Fibroblast of lung (primary cell): Measurements from ENCODE around the gene WDR45B. TPM values are rescaled to one million over a fixed set of nuclear protein-coding genes. Genes with fewer than 3 reads are reported as not detected.

Experiments used
- DNase-seq, 2 donors: peaks; one replicate each; pipeline versions ENCODE4 v3.0.0 to v3.0.0-alpha.2; 2010; ENCODE audit warnings: low read depth in 2 of 2
- H2AFZ ChIP-seq: 2 replicates; pipeline ENCODE4 v1.5.1; 2012; ENCODE audit warnings: low read length, control low read depth, inconsistent platforms
- H3K27ac ChIP-seq: 2 replicates; pipeline ENCODE4 v1.5.1; 2011; ENCODE audit warnings: low read length, control low read depth; ENCODE audit not compliant: insufficient read depth
- H3K27me3 ChIP-seq: 2 replicates; pipeline ENCODE4 v1.5.1; 2011; ENCODE audit warnings: mild to moderate bottlenecking, low read length; ENCODE audit not compliant: control insufficient read depth, insufficient read depth
- H3K36me3 ChIP-seq: 2 replicates; pipeline ENCODE4 v1.5.1; 2011; ENCODE audit warnings: low read length; ENCODE audit not compliant: control insufficient read depth, insufficient read depth
- H3K4me1 ChIP-seq: 2 replicates; pipeline ENCODE4 v1.5.1; 2011; ENCODE audit warnings: low read length; ENCODE audit not compliant: control insufficient read depth, insufficient read depth; ENCODE audit errors: extremely low read depth
- H3K4me2 ChIP-seq: 2 replicates; pipeline ENCODE4 v1.5.1; 2011; ENCODE audit warnings: low read length, control low read depth; ENCODE audit not compliant: insufficient read depth; ENCODE audit errors: extremely low read depth
- H3K4me3 ChIP-seq, 4 experiments: fragments of 200-600 bp in 1 of 4; sonication (generic) in 1 of 4; replicated peaks in 1 of 4; 2 replicates each; pipeline ENCODE4 v1.5.1; 2011 to 2016; ENCODE audit warnings: low read length in 4 of 4, low read depth in 3 of 4, mild to moderate bottlenecking in 3 of 4, control low read depth in 2 of 4, inconsistent platforms in 1 of 4, mixed read lengths in 1 of 4; ENCODE audit not compliant: insufficient read depth in 1 of 4; ENCODE audit errors: control extremely low read depth in 1 of 4
- H3K79me2 ChIP-seq: 2 replicates; pipeline ENCODE4 v1.5.1; 2012; ENCODE audit warnings: mild to moderate bottlenecking, low read length, inconsistent platforms; ENCODE audit not compliant: control insufficient read depth, insufficient read depth
- H3K9ac ChIP-seq: 2 replicates; pipeline ENCODE4 v1.5.1; 2011; ENCODE audit warnings: mild to moderate bottlenecking, low read length, control low read depth; ENCODE audit not compliant: insufficient read depth
- H3K9me3 ChIP-seq: 2 replicates; pipeline ENCODE4 v1.5.1; 2012; ENCODE audit warnings: low read depth, low read length; ENCODE audit not compliant: control insufficient read depth, insufficient read depth
- H4K20me1 ChIP-seq: 2 replicates; pipeline ENCODE4 v1.5.1; 2011; ENCODE audit warnings: low read length; ENCODE audit not compliant: control insufficient read depth, insufficient read depth; ENCODE audit errors: extremely low read depth
- EZH2 ChIP-seq: IDR thresholded peaks from 2 replicates; pipeline ENCODE4 v1.5.1; 2012; ENCODE audit warnings: low read length, control low read depth, mild to moderate bottlenecking; ENCODE audit errors: missing control alignments
- polyA plus RNA-seq, 2 donors: library from polyadenylated mRNA; depleted of rRNA in 1 of 2; stranded (reverse) in 1 of 2; unstranded in 1 of 2; fragments of >200 nt; gene quantifications; 2 replicates each; pipeline ENCODE4 v1.2.1, GENCODE V29; 2011 to 2012; ENCODE audit warnings: missing spikeins in 1 of 2
- total RNA-seq: library from RNA; depleted of rRNA; stranded (reverse); fragments of >200 nt; gene quantifications from 2 replicates; pipeline ENCODE4 v1.2.1, GENCODE V29; 2014
- TF ChIP-seq, protein P1 (sequence below), 2 donors: IDR thresholded peaks in 1 of 2; conservative IDR thresholded peaks in 1 of 2; 1 replicate in 1 of 2; 2 replicates in 1 of 2; pipeline ENCODE4 v1.5.1; 2011 to 2012; ENCODE audit warnings: low read length in 2 of 2, control low read depth in 1 of 2, inconsistent platforms in 1 of 2, low read depth in 1 of 2, mild to moderate bottlenecking in 1 of 2

Gene WDR45B
- total and polyA plus RNA-seq, 2 donors (not counting 1 experiment from before 2014, with no cell fraction given) = 66.2 to 95.2 TPM

DNA sequence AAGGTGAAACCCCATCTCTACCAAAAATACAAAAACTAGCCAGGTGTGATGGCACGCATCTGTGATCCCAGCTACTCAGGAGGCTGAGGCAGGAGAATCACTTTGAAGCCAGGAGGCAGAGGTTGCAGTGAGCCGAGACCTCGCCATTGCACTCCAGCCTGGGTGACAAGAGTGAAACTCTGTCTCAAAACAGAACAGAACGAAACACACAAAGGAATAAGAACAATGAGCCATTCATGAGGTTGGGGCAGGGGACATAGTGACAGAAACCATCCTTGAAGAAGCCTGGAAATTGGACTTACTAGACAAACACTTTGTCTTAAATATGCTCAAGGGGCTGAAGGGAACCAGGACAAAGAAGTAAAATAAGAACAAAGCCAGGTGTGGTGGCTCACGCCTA, 39.4 kb downstream of the WDR45B start:
- TF ChIP-seq, protein P1, sequence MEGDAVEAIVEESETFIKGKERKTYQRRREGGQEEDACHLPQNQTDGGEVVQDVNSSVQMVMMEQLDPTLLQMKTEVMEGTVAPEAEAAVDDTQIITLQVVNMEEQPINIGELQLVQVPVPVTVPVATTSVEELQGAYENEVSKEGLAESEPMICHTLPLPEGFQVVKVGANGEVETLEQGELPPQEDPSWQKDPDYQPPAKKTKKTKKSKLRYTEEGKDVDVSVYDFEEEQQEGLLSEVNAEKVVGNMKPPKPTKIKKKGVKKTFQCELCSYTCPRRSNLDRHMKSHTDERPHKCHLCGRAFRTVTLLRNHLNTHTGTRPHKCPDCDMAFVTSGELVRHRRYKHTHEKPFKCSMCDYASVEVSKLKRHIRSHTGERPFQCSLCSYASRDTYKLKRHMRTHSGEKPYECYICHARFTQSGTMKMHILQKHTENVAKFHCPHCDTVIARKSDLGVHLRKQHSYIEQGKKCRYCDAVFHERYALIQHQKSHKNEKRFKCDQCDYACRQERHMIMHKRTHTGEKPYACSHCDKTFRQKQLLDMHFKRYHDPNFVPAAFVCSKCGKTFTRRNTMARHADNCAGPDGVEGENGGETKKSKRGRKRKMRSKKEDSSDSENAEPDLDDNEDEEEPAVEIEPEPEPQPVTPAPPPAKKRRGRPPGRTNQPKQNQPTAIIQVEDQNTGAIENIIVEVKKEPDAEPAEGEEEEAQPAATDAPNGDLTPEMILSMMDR (conservative IDR thresholded peaks at IDR 0.05 in 1 of 2, IDR thresholded peaks at IDR 0.05 in 1 of 2; ENCODE audit: low read depth in 1 of 2, low read length in 2 of 2) = no peak
- no peak for TF ChIP-seq EZH2
- no peaks in the 10 kb centered on the region for H3K79me2 ChIP-seq
- DNase-seq = no peak
- H3K36me3 ChIP-seq = peaks cover 10% of the 10 kb centered on the region
- no peak overlapping the region for H3K27ac ChIP-seq
- H3K4me1 ChIP-seq = no peaks in the 10 kb centered on the region
- H3K9me3 ChIP-seq = no peaks in the 10 kb centered on the region
- no peak overlapping the region for H3K4me3 ChIP-seq
- no peak overlapping the region for H2AFZ ChIP-seq
- H3K9ac ChIP-seq = no peak overlapping the region
- no peak overlapping the region for H3K4me2 ChIP-seq
- no peaks in the 10 kb centered on the region for H3K27me3 ChIP-seq
- H4K20me1 ChIP-seq = no peaks in the 10 kb centered on the region

DNA sequence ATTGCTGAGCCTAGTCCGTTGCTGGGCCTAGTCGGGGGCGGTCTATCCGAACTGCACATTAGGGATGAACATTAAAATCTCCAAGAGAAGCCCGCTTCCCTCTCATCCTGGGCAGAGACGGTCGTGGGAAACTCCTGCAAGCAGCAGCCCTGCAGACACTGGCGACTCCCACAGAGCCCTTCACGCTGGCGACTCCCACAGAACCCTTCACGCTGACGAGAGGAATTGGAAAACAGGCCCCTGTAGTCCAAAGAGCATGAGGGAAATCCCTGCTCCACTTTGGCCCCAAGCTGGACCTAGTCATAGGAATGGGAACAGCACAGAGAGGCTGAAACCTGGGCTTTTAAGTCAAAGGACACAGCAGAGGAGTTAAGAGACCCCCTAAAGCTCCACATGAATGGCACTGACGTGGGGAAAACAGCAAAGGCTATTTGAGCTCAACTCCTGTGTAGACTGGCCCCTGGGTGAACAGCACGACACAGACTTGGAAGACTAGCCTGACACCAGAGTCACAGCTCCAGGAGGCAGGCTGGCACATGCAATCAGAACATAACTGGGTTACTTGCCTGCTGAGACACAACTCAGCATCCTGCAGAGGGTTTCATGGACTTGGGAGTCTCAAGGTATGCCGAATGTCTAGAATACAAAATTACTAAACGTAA, 42.2 kb downstream of the WDR45B start:
- peaks cover 19% of the 10 kb centered on the region for H3K36me3 ChIP-seq
- no peaks in the 10 kb centered on the region for H3K4me1 ChIP-seq

DNA sequence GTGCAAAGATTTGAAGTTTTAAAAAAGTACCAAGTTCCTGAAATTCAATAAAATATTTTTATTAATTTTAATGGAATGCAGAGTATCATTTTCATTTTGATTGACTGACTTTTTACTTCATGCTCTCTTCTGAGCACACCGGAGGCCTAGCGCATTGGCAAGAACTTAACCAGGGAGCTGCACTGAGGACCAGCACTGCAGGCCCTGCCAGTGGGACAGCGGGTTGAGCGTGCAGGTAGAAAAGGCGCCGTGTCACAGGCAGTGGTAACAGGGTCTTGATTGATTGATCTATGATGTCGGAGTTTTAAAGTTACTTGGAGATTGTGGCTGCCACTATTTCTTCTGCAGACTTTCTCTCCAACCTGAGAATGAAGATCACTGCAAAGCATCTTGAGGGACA, 43.7 kb downstream of the WDR45B start:
- Histone ChIP-seq H3K4me3 (no peak overlapping the region), H3K9me3 (no peaks in the 10 kb centered on the region), H4K20me1 (no peaks in the 10 kb centered on the region), H2AFZ (no peak overlapping the region), H3K27me3 (no peaks in the 10 kb centered on the region), H3K36me3 (peaks cover 22% of the 10 kb centered on the region), H3K4me2 (no peak overlapping the region), H3K4me1 (no peaks in the 10 kb centered on the region), H3K9ac (no peak overlapping the region), H3K27ac (no peak overlapping the region), H3K79me2 (no peaks in the 10 kb centered on the region)
- DNase-seq = no peak
- TF ChIP-seq, protein P1 (conservative IDR thresholded peaks at IDR 0.05 in 1 of 2, IDR thresholded peaks at IDR 0.05 in 1 of 2; ENCODE audit: low read depth in 1 of 2, low read length in 2 of 2) = no peak
- no peak for TF ChIP-seq EZH2

More for the DNA sequence above, 42.2 kb downstream of the WDR45B start:
- no peaks in the 10 kb centered on the region for H3K79me2 ChIP-seq
- H2AFZ ChIP-seq = no peak overlapping the region
- H4K20me1 ChIP-seq = no peaks in the 10 kb centered on the region
- no peak overlapping the region for H3K27ac ChIP-seq
- no peaks in the 10 kb centered on the region for H3K27me3 ChIP-seq
- no peak overlapping the region for H3K4me2 ChIP-seq
- no peaks in the 10 kb centered on the region for H3K9me3 ChIP-seq
- no peak overlapping the region for H3K9ac ChIP-seq
- TF ChIP-seq, protein P1 (conservative IDR thresholded peaks at IDR 0.05 in 1 of 2, IDR thresholded peaks at IDR 0.05 in 1 of 2; ENCODE audit: low read depth in 1 of 2, low read length in 2 of 2) = no peak
- no peak for TF ChIP-seq EZH2
- no peak overlapping the region for H3K4me3 ChIP-seq
- no peak for DNase-seq
